IMR-90 (cell line): Measurements from ENCODE around the gene GABRD. TPM values are rescaled to one million over a fixed set of nuclear protein-coding genes. Genes with fewer than 3 reads are reported as not detected.

Source experiments
- polyA plus RNA-seq, 3 experiments: library from polyadenylated mRNA; depleted of rRNA; stranded (reverse); fragments of >200 nt; gene quantifications; 2 replicates each; pipeline ENCODE4 v1.2.3, GENCODE V29; 2012; ENCODE audit warnings: low replicate concordance in 1 of 3
- total RNA-seq: library from RNA; depleted of rRNA; stranded (reverse); fragments of >200 nt; gene quantifications from 2 replicates; pipeline ENCODE4 v1.2.3, GENCODE V29; 2012
- TF ChIP-seq, protein P1 (sequence below): conservative IDR thresholded peaks from 2 replicates; pipeline ENCODE4 v1.5.1; 2012; ENCODE audit warnings: mild to moderate bottlenecking, low read depth, low read length, improper control_type of control experiment
- TF ChIP-seq, protein P2 (sequence below): fragments of 150-350 bp; IDR thresholded peaks from 2 replicates; pipeline ENCODE4 v1.6.1; 2017; ENCODE audit warnings: mild to moderate bottlenecking, antibody characterized with exemption, low read length, low read depth

GABRD gene
- total and polyA plus RNA-seq, 2 of the 4 experiments (the other 2 are of a cell fraction), result not detected

DNA sequence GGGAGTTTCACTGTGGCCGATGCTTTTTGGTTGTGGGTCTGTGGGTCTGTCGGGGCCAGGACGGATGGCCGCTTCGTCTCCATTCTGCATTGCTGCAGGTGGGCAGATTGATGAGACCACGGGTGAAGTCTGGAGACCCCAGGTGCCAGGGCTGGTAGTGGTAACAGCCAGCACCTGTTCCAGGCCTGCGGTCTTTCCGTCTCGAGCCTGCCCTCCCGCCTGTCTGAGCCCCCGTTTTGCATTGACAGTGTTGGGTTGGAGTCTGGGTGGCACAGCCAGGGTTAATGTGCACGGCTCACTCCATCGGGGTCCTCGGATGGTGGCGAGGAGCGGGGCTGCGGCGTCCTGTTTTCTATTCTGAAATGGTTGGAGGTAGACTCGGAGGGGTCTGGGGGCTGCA lies 55.3 kb downstream of the GABRD start (continued):
- TF ChIP-seq, protein P1, sequence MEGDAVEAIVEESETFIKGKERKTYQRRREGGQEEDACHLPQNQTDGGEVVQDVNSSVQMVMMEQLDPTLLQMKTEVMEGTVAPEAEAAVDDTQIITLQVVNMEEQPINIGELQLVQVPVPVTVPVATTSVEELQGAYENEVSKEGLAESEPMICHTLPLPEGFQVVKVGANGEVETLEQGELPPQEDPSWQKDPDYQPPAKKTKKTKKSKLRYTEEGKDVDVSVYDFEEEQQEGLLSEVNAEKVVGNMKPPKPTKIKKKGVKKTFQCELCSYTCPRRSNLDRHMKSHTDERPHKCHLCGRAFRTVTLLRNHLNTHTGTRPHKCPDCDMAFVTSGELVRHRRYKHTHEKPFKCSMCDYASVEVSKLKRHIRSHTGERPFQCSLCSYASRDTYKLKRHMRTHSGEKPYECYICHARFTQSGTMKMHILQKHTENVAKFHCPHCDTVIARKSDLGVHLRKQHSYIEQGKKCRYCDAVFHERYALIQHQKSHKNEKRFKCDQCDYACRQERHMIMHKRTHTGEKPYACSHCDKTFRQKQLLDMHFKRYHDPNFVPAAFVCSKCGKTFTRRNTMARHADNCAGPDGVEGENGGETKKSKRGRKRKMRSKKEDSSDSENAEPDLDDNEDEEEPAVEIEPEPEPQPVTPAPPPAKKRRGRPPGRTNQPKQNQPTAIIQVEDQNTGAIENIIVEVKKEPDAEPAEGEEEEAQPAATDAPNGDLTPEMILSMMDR, result no peak
- TF ChIP-seq, protein P2, sequence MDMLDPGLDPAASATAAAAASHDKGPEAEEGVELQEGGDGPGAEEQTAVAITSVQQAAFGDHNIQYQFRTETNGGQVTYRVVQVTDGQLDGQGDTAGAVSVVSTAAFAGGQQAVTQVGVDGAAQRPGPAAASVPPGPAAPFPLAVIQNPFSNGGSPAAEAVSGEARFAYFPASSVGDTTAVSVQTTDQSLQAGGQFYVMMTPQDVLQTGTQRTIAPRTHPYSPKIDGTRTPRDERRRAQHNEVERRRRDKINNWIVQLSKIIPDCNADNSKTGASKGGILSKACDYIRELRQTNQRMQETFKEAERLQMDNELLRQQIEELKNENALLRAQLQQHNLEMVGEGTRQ, result no peak
